Subcutaneous adipose tissue (tissue), 4 donors: Measurements from ENCODE around the gene LMO4. TPM values are rescaled to one million over a fixed set of nuclear protein-coding genes. Genes with fewer than 3 reads are reported as not detected.

Experiments used
- total RNA-seq, 4 donors: library from RNA; depleted of rRNA; stranded (reverse); fragments of >200 nt; gene quantifications; one replicate each; pipeline ENCODE4 v1.1.0, GENCODE V29; 2016
- TF ChIP-seq, protein P1 (sequence below): fragments of 450-650 bp; IDR thresholded peaks from one replicate; pipeline ENCODE4 v1.5.1; 2016; ENCODE audit warnings: low read depth, mild to moderate bottlenecking, control low read depth, antibody characterized with exemption, moderate library complexity

LMO4 gene
- total RNA-seq, 4 donors from 2014 or later: 32.8 to 69.1 (median 60.6) TPM

GRCh38 chr1:87307931-87308330 lies 20.7 kb upstream of the LMO4 start:
- TF ChIP-seq, protein P1, sequence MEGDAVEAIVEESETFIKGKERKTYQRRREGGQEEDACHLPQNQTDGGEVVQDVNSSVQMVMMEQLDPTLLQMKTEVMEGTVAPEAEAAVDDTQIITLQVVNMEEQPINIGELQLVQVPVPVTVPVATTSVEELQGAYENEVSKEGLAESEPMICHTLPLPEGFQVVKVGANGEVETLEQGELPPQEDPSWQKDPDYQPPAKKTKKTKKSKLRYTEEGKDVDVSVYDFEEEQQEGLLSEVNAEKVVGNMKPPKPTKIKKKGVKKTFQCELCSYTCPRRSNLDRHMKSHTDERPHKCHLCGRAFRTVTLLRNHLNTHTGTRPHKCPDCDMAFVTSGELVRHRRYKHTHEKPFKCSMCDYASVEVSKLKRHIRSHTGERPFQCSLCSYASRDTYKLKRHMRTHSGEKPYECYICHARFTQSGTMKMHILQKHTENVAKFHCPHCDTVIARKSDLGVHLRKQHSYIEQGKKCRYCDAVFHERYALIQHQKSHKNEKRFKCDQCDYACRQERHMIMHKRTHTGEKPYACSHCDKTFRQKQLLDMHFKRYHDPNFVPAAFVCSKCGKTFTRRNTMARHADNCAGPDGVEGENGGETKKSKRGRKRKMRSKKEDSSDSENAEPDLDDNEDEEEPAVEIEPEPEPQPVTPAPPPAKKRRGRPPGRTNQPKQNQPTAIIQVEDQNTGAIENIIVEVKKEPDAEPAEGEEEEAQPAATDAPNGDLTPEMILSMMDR: no peak

GRCh38 chr1:87314091-87314490 lies 14.6 kb upstream of the LMO4 start:
- TF ChIP-seq, protein P1: no peak

- TF ChIP-seq, protein P1: no peak
These were observed 10.5 kb upstream of the LMO4 start for GRCh38 chr1:87318056-87318650.

- TF ChIP-seq, protein P1: no peak
These were observed 9.9 kb upstream of the LMO4 start for GRCh38 chr1:87318806-87319205.

GRCh38 chr1:87325982-87326738 lies 2.5 kb upstream of the LMO4 start:
- TF ChIP-seq, protein P1: no peak

GRCh38 chr1:87327376-87328271 lies 1.1 kb upstream of the LMO4 start:
- TF ChIP-seq, protein P1: no peak
